Femur (tissue), 1 donor: ENCODE data around the gene DOCK4.

Experiments used
- DNase-seq: peaks from one replicate; pipeline ENCODE4 v3.0.0-alpha.2; 2017

The DOCK4 gene

DNA sequence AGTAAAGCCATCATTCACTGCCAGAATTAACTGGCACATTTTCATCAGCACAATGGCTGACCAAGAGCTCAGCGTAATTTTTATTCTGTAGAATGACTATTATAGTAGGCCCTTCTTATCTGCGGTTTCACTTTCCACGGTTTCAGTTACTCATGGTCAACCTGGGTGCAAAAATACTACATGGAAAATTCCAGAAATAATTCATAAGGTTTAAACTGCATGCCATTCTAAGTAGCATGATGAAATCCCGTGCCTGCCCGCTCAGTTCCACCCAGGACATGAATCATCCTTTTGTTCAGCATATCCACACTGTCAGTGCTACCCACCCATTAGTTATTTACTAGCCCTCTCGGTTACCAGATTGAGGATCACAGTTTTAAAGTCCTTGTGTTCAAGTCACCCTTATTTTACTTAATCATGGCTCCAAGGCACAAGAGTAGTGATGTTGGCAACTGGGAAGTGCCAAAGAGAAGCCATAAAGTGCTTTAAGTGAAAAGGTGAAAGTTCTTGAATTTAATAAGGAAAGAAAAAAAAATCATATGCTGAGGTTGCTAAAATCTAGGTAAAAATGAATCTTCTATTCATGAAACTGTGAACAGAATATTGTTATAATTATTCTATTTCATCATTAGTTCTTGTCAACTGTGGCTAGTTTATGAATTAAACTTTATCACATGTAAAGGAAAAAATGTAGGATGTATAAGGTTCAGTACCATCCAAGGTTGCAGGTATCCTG is 204.9 kb downstream of the DOCK4 start:
- no peak for DNase-seq

DNA sequence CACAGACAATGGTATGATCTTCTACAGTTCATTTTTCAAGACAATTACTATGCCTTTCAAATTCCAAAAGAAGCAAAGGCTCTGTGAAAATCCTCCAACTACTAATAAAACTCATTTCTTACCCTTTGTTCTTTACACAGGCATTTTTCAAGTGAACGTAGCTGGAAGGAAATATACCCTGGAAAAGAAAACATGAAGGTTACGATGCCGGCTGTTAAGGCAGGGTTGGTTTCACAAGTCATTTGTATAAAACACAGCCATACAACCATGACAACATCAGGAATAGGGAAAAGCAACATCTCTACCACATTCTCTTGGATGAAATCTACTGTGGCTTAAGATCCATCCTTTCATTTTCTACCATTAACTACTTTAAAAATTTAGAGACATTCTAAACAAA is 207.9 kb downstream of the DOCK4 start:
- DNase-seq, result no peak

DNA sequence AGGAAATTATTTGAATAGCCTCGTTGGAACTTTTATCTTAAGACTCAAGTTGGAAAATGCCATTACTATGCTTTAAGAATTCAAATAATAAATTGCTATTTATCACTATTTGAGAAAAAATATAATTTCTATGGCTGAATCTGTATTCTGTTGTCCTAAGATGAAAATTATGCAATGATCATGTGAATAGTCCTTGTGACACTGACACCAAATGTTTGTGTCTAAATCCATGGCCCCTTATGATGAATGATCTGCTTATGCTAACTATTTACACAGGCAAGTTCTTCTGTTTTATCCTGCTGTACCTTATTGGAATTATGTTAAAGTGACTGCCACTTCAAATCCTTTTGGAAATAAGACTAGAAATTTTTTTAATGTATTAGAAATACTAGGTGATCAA is 208.7 kb downstream of the DOCK4 start:
- no peak for DNase-seq

GRCh38 chr7:111992601-111993000 is 213.6 kb downstream of the DOCK4 start:
- no peak for DNase-seq

DNA sequence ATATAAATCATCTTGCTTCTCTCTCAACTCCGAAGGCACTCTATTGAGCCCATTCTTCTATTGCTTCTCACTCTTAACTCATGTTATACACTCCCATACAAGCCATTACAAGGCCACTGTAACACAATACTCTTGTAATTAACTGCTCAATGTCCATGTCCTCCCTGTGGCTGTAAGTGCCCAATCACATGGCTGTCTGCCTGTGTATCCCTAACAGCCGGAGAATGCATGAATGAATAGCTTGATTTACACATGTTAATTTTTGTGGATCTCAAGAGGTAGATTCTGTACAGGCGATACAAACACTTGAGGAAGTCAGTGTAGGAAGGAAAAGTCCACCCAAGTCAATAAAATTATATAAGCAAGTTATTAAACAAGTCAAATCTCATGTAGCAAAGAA is 215.6 kb downstream of the DOCK4 start:
- DNase-seq, result no peak

DNA sequence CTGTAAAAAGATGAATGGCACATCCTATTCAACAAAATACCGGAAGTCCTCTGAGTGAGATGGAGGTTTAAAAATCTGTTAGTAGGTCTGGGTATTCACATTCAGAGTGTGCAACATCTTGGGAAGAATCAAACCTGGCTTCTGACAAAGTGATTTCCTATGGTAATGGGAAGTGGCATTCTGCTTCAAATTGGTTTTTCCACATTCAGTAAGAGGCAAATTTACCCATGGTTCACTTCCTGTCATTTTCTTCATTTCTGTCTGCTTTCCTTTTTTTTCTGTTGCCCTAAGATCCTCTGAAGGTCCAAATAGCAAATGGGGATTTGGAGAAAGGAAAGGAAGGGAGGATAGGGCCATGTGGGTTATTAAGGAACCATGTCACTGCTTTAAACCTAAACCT is 218.3 kb downstream of the DOCK4 start:
- DNase-seq, result no peak

- no peak for DNase-seq
These were observed 218.9 kb downstream of the DOCK4 start for GRCh38 chr7:111987115-111987826.

GRCh38 chr7:111986601-111987000 is 219.6 kb downstream of the DOCK4 start:
- no peak for DNase-seq

GRCh38 chr7:111985798-111986197 is 220.4 kb downstream of the DOCK4 start:
- no peak for DNase-seq

DNA sequence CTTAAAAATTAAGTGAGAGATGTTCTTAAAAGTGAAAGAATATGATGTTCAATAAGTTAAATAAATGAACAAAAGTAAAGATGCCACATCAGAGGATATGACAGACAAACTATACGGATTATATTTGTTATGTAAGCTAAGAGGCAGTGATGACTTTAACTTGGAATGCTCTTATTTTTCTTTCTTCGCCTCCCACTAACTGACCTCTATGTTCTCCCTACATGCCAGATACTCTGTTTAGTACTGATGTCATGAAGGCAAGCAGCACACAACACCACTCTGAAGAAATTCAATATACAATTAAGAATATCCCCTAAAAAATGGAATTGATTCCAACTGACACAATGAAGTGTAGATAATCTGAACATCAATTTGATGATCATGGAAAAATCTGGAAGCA is 223.4 kb downstream of the DOCK4 start:
- no peak for DNase-seq

DNA sequence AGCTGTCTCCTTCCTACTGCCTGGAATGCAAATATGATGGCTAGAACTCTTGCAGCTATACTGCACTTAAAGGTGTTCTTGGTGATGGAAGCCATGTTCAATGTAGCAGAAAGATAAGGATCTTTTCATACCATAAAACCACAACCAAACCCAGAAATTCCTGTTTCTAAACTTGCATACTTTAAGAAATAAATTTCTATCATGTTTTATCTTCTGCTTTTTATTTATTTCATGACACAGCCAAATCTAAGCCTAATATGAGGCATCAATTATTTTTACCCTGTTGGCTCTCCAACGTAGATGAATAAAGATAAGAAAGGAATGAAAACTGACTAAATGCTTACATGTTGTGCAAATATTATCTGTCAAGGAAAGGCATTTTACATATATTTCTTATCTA is 224.1 kb downstream of the DOCK4 start:
- DNase-seq, result no peak

- no peak for DNase-seq
These were observed 225.5 kb downstream of the DOCK4 start for GRCh38 chr7:111980725-111981124.

GRCh38 chr7:111975346-111975745 is 230.9 kb downstream of the DOCK4 start:
- no peak for DNase-seq

DNA sequence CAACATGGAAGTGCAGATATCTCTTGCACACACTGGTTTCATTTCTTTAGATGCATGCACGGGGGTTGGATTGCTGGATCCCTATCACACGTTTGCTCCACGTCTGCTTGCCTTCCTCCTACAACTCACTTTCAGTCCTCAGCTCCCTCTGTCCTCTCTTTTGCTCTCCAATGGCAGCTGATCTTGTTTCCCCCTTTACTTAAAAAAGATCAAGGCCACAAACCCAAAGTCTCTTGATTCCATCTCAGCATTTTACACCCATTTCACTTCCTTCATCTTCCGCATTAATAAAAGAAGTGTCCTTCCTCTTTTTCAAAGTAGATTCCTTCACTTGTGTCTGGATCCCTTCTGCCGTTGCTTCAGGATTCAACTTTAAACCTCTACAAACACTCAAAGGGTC is 245.2 kb downstream of the DOCK4 start:
- no peak for DNase-seq

GRCh38 chr7:111958896-111959295 is 247.3 kb downstream of the DOCK4 start:
- DNase-seq, result peak; percentile 40

GRCh38 chr7:111958431-111958830 is 247.8 kb downstream of the DOCK4 start:
- DNase-seq, result no peak

- DNase-seq, result no peak
These were observed 250.6 kb downstream of the DOCK4 start for GRCh38 chr7:111955616-111956015.

DNA sequence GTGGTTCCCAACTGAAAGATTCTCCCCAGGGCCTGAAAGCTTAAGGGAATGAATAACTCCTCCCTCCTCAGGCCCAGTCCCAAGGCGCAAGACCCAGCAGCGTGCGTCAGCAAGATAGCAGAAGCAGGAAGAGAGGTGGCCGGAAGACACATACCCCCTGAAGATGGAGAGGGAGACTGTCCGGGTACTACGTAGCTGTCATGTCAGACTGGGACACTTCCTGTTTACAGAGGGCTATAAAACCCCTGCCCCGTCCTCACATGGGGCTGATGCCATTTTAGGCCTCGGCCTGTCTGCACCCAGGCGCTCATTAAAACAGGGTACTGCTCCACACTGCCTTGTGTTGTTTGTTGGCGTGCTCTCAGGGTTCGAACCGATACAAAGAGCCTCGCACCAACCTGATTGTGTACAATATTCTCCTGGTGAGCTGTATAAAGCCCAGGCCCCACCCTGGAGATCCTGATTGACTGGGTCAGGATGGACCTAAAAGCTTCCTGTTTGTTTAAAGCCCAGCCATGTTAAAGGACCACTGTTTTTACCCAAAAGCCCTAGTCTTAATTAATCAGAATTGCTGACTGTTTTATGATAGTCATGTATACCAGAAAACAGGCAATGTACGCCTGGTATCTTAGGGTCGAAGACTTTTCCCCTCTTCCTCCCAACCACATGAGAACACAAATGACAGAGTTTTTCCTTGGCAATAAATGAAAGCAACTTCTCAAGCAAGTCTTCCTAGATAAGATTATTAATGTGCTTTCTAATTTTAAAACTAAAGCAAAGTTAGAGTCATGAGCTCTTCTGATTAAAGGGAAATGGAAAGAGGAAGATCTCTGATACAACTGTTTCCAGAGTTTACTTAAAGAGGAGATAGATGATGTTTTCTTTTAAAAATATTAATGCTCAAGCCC is 251.5 kb downstream of the DOCK4 start:
- DNase-seq, result no peak

DNA sequence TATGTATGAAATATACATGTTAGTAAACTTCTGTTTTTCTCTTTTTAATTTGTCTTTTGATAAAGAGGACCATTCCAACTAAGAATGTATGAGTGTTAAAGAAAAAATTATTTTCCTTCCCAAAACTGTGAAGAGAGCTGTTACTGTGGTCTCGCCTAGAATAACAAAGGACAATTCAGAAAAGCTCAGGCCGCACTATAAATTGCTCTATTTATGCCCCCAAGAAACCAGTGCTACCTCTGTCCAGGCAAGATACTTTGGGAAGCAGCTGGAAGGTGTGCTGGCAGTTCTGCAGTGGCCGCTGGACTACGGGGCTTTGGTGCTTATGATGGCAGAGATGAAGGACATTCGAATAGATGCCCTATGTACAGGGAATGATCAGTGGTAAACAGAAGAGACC is 252.1 kb downstream of the DOCK4 start:
- DNase-seq, result no peak

DNA sequence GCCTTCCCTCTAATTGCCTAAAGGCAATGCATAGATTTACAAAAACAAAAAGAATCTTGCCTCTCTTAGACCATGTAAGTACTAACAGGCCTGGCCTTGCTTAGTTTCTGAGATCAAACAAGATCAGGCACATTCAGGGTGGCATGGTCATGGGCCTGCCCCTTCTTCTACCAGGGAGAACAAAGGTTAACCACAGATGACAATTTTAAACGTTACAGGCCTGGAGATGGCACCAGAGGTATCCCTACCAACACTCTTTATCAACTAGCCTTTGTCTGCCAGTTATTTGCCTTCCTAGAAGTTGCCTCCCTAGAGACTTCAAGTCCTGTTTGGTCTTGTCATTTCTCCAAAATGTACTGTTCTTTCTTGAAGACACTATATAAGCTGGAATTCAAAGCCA is 252.6 kb downstream of the DOCK4 start:
- DNase-seq, result no peak

DNA sequence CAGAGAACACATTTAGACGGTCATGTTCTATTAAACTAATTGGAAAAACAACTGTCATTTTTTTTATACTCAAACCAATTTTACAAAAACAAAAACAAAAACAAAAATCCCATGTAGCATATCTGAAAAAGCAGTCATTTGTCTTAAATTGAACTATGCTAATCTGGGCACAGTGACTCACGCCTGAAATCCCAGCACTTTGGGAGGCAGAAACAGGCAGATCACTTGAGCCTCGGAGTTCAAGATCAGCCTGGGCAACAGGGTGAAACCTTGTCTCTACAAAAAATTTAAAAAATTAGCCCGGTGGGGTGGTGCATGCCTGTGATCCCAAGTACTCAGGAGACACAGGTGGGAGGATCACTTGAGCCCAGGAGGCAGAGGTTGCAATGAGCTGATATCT is 253.4 kb downstream of the DOCK4 start:
- DNase-seq, result no peak

DNA sequence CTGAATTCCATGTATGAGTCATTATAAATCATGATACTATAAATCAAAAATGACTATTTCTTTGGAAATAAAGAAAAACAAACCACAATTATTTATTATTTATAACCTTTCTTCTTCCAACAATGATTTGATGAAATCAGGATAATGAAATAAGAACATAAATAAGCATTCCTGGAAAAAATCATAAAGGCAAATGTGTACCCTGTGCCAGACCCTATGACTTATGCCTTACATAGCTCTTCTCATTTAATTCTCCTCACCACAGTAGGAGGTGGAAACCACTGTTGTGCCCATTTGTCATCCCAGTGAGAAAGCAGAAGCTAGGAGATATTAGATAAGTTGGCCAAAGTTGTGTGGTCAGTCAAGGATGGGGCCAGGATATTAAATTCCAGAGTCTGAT is 255.1 kb downstream of the DOCK4 start:
- DNase-seq, result no peak

- DNase-seq, result no peak
These were observed 263.6 kb downstream of the DOCK4 start for GRCh38 chr7:111942450-111943081.
